IMR-90 (cell line): ENCODE measurements around the gene BTG3. TPM values are rescaled to one million over a fixed set of nuclear protein-coding genes. Genes with fewer than 3 reads are reported as not detected.

Experiments
- ATAC-seq: fragments of 200-7000 bp; cut with Tn5 transposase; 2 replicates; pipeline ENCODE4 v1.9.1; 2020; ENCODE audit warnings: low read depth, mild to moderate bottlenecking, moderate library complexity
- BruUV-seq: library from RNA; stranded (reverse); fragments of 400-500 nt; replicated peaks from 2 replicates; lab custom pipeline; 2021; lab: Mats Ljungman, UMichigan
- CTCF ChIA-PET: fragments of 300-600 bp; formaldehyde crosslinking; extraction: SDS; loops from one replicate; lab custom pipeline; 2021; ENCODE audit warnings: antibody characterized with exemption; lab: Yijun Ruan, JAX
- POLR2A ChIA-PET: fragments of 300-600 bp; sonication (Branson Sonifier 250); formaldehyde crosslinking; loops from one replicate; lab custom pipeline; 2022; ENCODE audit warnings: antibody characterized with exemption; ENCODE audit not compliant: unreplicated experiment; lab: Charles Lee
- DNase-seq: peaks from one replicate; pipeline ENCODE4 v3.0.0; 2013
- H2AFZ ChIP-seq: replicated peaks from 2 replicates; pipeline ENCODE3; 2013; ENCODE audit warnings: low read length, mild to moderate bottlenecking; ENCODE audit not compliant: poor library complexity
- H2AK5ac ChIP-seq: 2 replicates; pipeline ENCODE4 v1.6.1; 2013; ENCODE audit warnings: low read depth, low read length, inconsistent platforms
- H2AK9ac ChIP-seq: replicated peaks from 2 replicates; pipeline ENCODE3; 2013; ENCODE audit warnings: mild to moderate bottlenecking, low read depth, low read length, moderate library complexity; ENCODE audit not compliant: poor library complexity
- H2BK120ac ChIP-seq: 2 replicates; pipeline ENCODE4 v1.6.1; 2013; ENCODE audit warnings: low read depth, low read length, inconsistent platforms
- H2BK15ac ChIP-seq: 3 replicates; pipeline ENCODE4 v1.6.1; 2013; ENCODE audit warnings: low read depth, low read length, inconsistent platforms
- H2BK20ac ChIP-seq: 2 replicates; pipeline ENCODE4 v1.6.1; 2013; ENCODE audit warnings: low read depth, mild to moderate bottlenecking, inconsistent platforms, low read length, moderate library complexity
- H2BK5ac ChIP-seq: 2 replicates; pipeline ENCODE4 v1.6.1; 2013; ENCODE audit warnings: mild to moderate bottlenecking, low read depth, low read length, inconsistent platforms; ENCODE audit not compliant: poor library complexity, severe bottlenecking
- H3K14ac ChIP-seq: replicated peaks from 2 replicates; pipeline ENCODE4 v1.6.1; 2013; ENCODE audit warnings: low read depth, low read length, inconsistent platforms
- H3K18ac ChIP-seq: 2 replicates; pipeline ENCODE4 v1.6.1; 2013; ENCODE audit warnings: low read depth, low read length, control low read depth
- H3K23ac ChIP-seq: 2 replicates; pipeline ENCODE4 v1.6.1; 2013; ENCODE audit warnings: low read depth, low read length, inconsistent platforms
- H3K27ac ChIP-seq: 2 replicates; pipeline ENCODE4 v1.5.1; 2013; ENCODE audit warnings: mild to moderate bottlenecking, control low read depth, low read length; ENCODE audit not compliant: insufficient read depth
- H3K27me3 ChIP-seq: 2 replicates; pipeline ENCODE4 v1.6.1; 2013; ENCODE audit warnings: low read length; ENCODE audit not compliant: control insufficient read depth, insufficient read depth
- H3K36me3 ChIP-seq: 2 replicates; pipeline ENCODE4 v1.6.1; 2013; ENCODE audit warnings: low read length, mixed read lengths; ENCODE audit not compliant: control insufficient read depth, insufficient read depth
- H3K4ac ChIP-seq: 2 replicates; pipeline ENCODE4 v1.6.1; 2013; ENCODE audit warnings: low read depth, low read length, inconsistent platforms
- H3K4me1 ChIP-seq: 2 replicates; pipeline ENCODE4 v1.6.1; 2013; ENCODE audit warnings: low read length, mixed read lengths; ENCODE audit not compliant: control insufficient read depth, insufficient read depth
- H3K4me2 ChIP-seq: 2 replicates; pipeline ENCODE4 v1.6.1; 2013; ENCODE audit warnings: low read depth, mild to moderate bottlenecking, control low read depth, low read length, moderate library complexity
- H3K4me3 ChIP-seq: 2 replicates; pipeline ENCODE4 v1.5.1; 2013; ENCODE audit warnings: low read depth, mild to moderate bottlenecking, control low read depth, low read length, moderate library complexity; ENCODE audit not compliant: insufficient read depth
- H3K56ac ChIP-seq: 2 replicates; pipeline ENCODE4 v1.6.1; 2013; ENCODE audit warnings: low read length, inconsistent platforms; ENCODE audit not compliant: insufficient read depth; ENCODE audit errors: extremely low read depth
- H3K79me1 ChIP-seq, 2 experiments: 2 replicates each; pipeline ENCODE4 v1.6.1; 2013; ENCODE audit warnings: low read length in 2 of 2, inconsistent platforms in 1 of 2, low read depth in 1 of 2
- H3K9ac ChIP-seq: 2 replicates; pipeline ENCODE4 v1.6.1; 2013; ENCODE audit warnings: low read depth, low read length, control low read depth
- H3K9me1 ChIP-seq: 2 replicates; pipeline ENCODE4 v1.6.1; 2013; ENCODE audit warnings: low read length, inconsistent platforms; ENCODE audit not compliant: insufficient read depth
- H3K9me3 ChIP-seq: 2 replicates; pipeline ENCODE4 v1.6.1; 2013; ENCODE audit warnings: low read length; ENCODE audit not compliant: control insufficient read depth, insufficient read depth
- H4K20me1 ChIP-seq: 2 replicates; pipeline ENCODE4 v1.6.1; 2013; ENCODE audit warnings: low read length, inconsistent platforms; ENCODE audit not compliant: insufficient read depth
- H4K5ac ChIP-seq: 2 replicates; pipeline ENCODE4 v1.6.1; 2013; ENCODE audit warnings: mild to moderate bottlenecking, low read depth, low read length, control low read depth
- H4K8ac ChIP-seq, 2 experiments: 2 replicates each; pipeline ENCODE4 v1.6.1; 2013; ENCODE audit warnings: low read depth in 2 of 2, low read length in 2 of 2, control low read depth in 1 of 2, inconsistent platforms in 1 of 2
- H4K91ac ChIP-seq: 2 replicates; pipeline ENCODE4 v1.6.1; 2013; ENCODE audit warnings: low read depth, low read length, inconsistent platforms; ENCODE audit not compliant: insufficient read depth
- CEBPB ChIP-seq: IDR thresholded peaks from 2 replicates; pipeline ENCODE4 v1.6.1; 2012; ENCODE audit warnings: low read depth, low read length, improper control_type of control experiment
- FOS ChIP-seq: fragments of 150-350 bp; IDR thresholded peaks from 2 replicates; pipeline ENCODE4 v1.6.1; 2016; ENCODE audit warnings: low read depth, low read length
- MAFK ChIP-seq: IDR thresholded peaks from 2 replicates; pipeline ENCODE4 v1.6.1; 2012; ENCODE audit warnings: low read depth, low read length, improper control_type of control experiment
- RFX5 ChIP-seq: IDR thresholded peaks from 2 replicates; pipeline ENCODE4 v1.8.0; 2012; ENCODE audit warnings: low read depth, mild to moderate bottlenecking, low read length, moderate library complexity
- SMC3 ChIP-seq: fragments of 150-350 bp; IDR thresholded peaks from 2 replicates; pipeline ENCODE4 v1.6.1; 2016; ENCODE audit warnings: low read depth, mild to moderate bottlenecking, antibody characterized with exemption, low read length, moderate library complexity
- WGBS, 2 experiments: methylation state at CpG; one replicate each; pipeline versions ENCODE4 v1.1.5 to v1.1.7; 2013; ENCODE audit warnings: missing lambda C conversion rate in 2 of 2; ENCODE audit not compliant: insufficient read length in 1 of 2; ENCODE audit errors: extremely low coverage in 2 of 2; 5-methylcytosine and 5-hydroxymethylcytosine counted together
- dilution Hi-C: fragments of 300-500 bp; cut with HindIII; formaldehyde crosslinking; loops from one replicate; pipeline ENCODE4 v1.14.3; 2018; ENCODE audit warnings: low sequenced_read_pairs; ENCODE audit not compliant: unreplicated experiment
- in situ Hi-C: fragments of 300-500 bp; cut with MboI; formaldehyde crosslinking; loops from 3 replicates; pipeline ENCODE4 v1.14.3; 2019; ENCODE audit warnings: low sequenced_read_pairs, inconsistent platforms, mixed read lengths
- intact Hi-C: fragments of 100-400 bp; cut with micrococcal nuclease; formaldehyde crosslinking; loops from 2 replicates; pipeline ENCODE4 v1.10.0; 2022
- polyA plus RNA-seq, 3 experiments: library from polyadenylated mRNA; depleted of rRNA; stranded (reverse); fragments of >200 nt; gene quantifications; 2 replicates each; pipeline ENCODE4 v1.2.3, GENCODE V29; 2012; ENCODE audit warnings: low replicate concordance in 1 of 3
- total RNA-seq: library from RNA; depleted of rRNA; stranded (reverse); fragments of >200 nt; gene quantifications from 2 replicates; pipeline ENCODE4 v1.2.3, GENCODE V29; 2012
- TF ChIP-seq, protein P1 (sequence below): conservative IDR thresholded peaks from 2 replicates; pipeline ENCODE4 v1.5.1; 2012; ENCODE audit warnings: mild to moderate bottlenecking, low read depth, low read length, improper control_type of control experiment

Gene BTG3
- total and polyA plus RNA-seq, 2 of the 4 experiments (the other 2 are of a cell fraction), result 22.4 to 38.1 TPM

DNA sequence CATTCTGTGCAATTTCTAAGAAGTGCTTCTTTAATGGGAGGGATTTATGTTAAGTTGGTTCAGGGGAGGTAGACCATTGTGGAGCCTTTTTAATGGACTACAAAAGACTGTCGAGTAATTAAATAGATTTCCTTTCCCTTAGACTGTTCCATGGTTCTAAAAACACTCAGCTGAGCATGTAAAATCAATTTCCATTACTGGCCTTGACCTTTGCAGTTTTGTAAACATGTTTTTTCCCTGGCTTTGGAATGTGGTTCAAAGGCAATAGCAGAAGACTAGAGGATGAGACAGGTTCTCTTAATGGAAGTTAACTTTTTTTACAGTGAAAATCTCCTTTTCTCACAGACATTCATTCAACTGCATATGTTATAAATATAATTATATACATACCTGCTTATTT, 37.6 kb upstream of the BTG3 start:
- in situ Hi-C loops (no loop called here), dilution Hi-C loops (no loop called here), intact Hi-C loops (no loop called here)
- no peaks in the 10 kb centered on the region for H4K20me1 ChIP-seq
- H4K8ac ChIP-seq, result no peak overlapping the region
- H3K4me1 ChIP-seq, result no peaks in the 10 kb centered on the region
- H2BK120ac ChIP-seq, result no peak overlapping the region
- no peak overlapping the region for H4K5ac ChIP-seq
- H3K56ac ChIP-seq, result no peak overlapping the region
- no peak overlapping the region for H2BK5ac ChIP-seq
- BruUV-seq, result no TSS peak
- no peak overlapping the region for H3K4ac ChIP-seq
- H3K9me3 ChIP-seq, result no peaks in the 10 kb centered on the region
- no peak overlapping the region for H3K27ac ChIP-seq
- H3K4me3 ChIP-seq, result no peak overlapping the region
- no peak overlapping the region for H3K14ac ChIP-seq
- no peak overlapping the region for H3K18ac ChIP-seq
- ATAC-seq (no peak), DNase-seq (no peak)
- no peak overlapping the region for H2AFZ ChIP-seq
- no peak overlapping the region for H2BK15ac ChIP-seq
- H2AK9ac ChIP-seq, result no peak overlapping the region
- H2AK5ac ChIP-seq, result no peak overlapping the region
- CTCF ChIA-PET, result no interaction called here
- no peak overlapping the region for H3K23ac ChIP-seq
- no peak overlapping the region for H3K4me2 ChIP-seq
- no peak overlapping the region for H2BK20ac ChIP-seq
- no peak for TF ChIP-seq SMC3
- TF ChIP-seq, protein P1, sequence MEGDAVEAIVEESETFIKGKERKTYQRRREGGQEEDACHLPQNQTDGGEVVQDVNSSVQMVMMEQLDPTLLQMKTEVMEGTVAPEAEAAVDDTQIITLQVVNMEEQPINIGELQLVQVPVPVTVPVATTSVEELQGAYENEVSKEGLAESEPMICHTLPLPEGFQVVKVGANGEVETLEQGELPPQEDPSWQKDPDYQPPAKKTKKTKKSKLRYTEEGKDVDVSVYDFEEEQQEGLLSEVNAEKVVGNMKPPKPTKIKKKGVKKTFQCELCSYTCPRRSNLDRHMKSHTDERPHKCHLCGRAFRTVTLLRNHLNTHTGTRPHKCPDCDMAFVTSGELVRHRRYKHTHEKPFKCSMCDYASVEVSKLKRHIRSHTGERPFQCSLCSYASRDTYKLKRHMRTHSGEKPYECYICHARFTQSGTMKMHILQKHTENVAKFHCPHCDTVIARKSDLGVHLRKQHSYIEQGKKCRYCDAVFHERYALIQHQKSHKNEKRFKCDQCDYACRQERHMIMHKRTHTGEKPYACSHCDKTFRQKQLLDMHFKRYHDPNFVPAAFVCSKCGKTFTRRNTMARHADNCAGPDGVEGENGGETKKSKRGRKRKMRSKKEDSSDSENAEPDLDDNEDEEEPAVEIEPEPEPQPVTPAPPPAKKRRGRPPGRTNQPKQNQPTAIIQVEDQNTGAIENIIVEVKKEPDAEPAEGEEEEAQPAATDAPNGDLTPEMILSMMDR, result no peak
- no peak for TF ChIP-seq MAFK
- TF ChIP-seq FOS, result no peak
- no peak for TF ChIP-seq RFX5
- no peak for TF ChIP-seq CEBPB
- no peaks in the 10 kb centered on the region for H3K36me3 ChIP-seq
- H3K9ac ChIP-seq, result no peak overlapping the region
- POLR2A ChIA-PET, result no interaction called here
- H3K79me1 ChIP-seq, result no peaks in the 10 kb centered on the region
- WGBS, 2 experiments, result no CpG with 5 or more reads among the region's 1 CpG
- no peak overlapping the region for H4K91ac ChIP-seq
- H3K27me3 ChIP-seq, result no peaks in the 10 kb centered on the region
- H3K9me1 ChIP-seq, result no peaks in the 10 kb centered on the region
